HepG2 (cell line): ENCODE results near the gene MAGEA10. TPM values are rescaled to one million over a fixed set of nuclear protein-coding genes. Genes with fewer than 3 reads are reported as not detected.
"Not testable (repeated sequence)": the region's sequence is repeated elsewhere in the genome, so short reads cannot be mapped to it uniquely, and the experiment has no call there.

Experiments
- ATAC-seq: fragments of 200-7000 bp; cut with Tn5 transposase; 3 replicates; pipeline ENCODE4 v1.9.1; 2020; ENCODE audit warnings: mild to moderate bottlenecking, moderate library complexity
- BruUV-seq: library from RNA; stranded (reverse); fragments of 400-500 nt; replicated peaks from 2 replicates; lab custom pipeline; 2021; lab: Mats Ljungman, UMichigan
- CTCF ChIA-PET: fragments of 300-600 bp; formaldehyde crosslinking; extraction: SDS; loops from one replicate; lab custom pipeline; 2021; ENCODE audit warnings: low total read pairs, inconsistent platforms, low intra/inter-chr PET ratio; lab: Yijun Ruan, JAX
- POLR2A ChIA-PET: fragments of 350-600 bp; sonication (Branson Sonifier 250); formaldehyde crosslinking; loops from one replicate; lab custom pipeline; 2020; ENCODE audit warnings: antibody characterized with exemption, inconsistent platforms; lab: Yijun Ruan, JAX
- DNase-seq: peaks from one replicate; pipeline ENCODE4 v3.0.0-alpha.2; 2015; ENCODE audit warnings: low spot score
- FAIRE-seq: peaks from 3 replicates; lab custom pipeline; 2011; peaks lifted over from hg19 to GRCh38; lab: Jason Lieb, UNC
- H2AFZ ChIP-seq: one replicate; pipeline ENCODE4 v1.6.1; 2011; ENCODE audit warnings: low read length, inconsistent platforms
- H3K27ac ChIP-seq: fragments of 300-600 bp; 3 replicates; pipeline ENCODE4 v1.8.0; 2011; ENCODE audit warnings: mixed run types, mild to moderate bottlenecking, mixed read lengths, low read length, inconsistent platforms; ENCODE audit not compliant: insufficient read depth; ENCODE audit errors: extremely low read length
- H3K27me3 ChIP-seq, 2 experiments: fragments of 200-600 bp in 1 of 2; 2 replicates in 1 of 2; 3 replicates in 1 of 2; pipeline versions ENCODE4 v1.6.0 to v1.8.0; 2011; ENCODE audit warnings: low read length in 2 of 2, mild to moderate bottlenecking in 2 of 2, moderate library complexity in 2 of 2, inconsistent platforms in 1 of 2; ENCODE audit not compliant: insufficient read depth in 2 of 2, control insufficient read depth in 1 of 2
- H3K36me3 ChIP-seq, 2 experiments: fragments of 200-600 bp in 1 of 2; replicated peaks in 1 of 2; 2 replicates in 1 of 2; 3 replicates in 1 of 2; pipeline versions ENCODE4 v1.5.1 to v1.8.0; 2011; ENCODE audit warnings: low read length in 2 of 2, inconsistent platforms in 1 of 2; ENCODE audit not compliant: insufficient read depth in 2 of 2, control insufficient read depth in 1 of 2
- H3K4me1 ChIP-seq: 2 replicates; pipeline ENCODE4 v1.5.1; 2012; ENCODE audit warnings: low read length, inconsistent platforms; ENCODE audit not compliant: insufficient read depth
- H3K4me2 ChIP-seq: 2 replicates; pipeline ENCODE4 v1.6.0; 2011; ENCODE audit warnings: low read depth, low read length, inconsistent platforms
- H3K4me3 ChIP-seq, 3 experiments: fragments of 200-600 bp in 1 of 3; sonication (generic), shearing (Covaris generic) in 1 of 3; replicated peaks in 1 of 3; 2 replicates each; pipeline ENCODE4 v1.5.1; 2011 to 2016; ENCODE audit warnings: low read length in 3 of 3, inconsistent platforms in 2 of 3, low read depth in 2 of 3, mild to moderate bottlenecking in 2 of 3, control low read depth in 1 of 3, mixed read lengths in 1 of 3; ENCODE audit not compliant: insufficient read depth in 1 of 3
- H3K79me2 ChIP-seq: one replicate; pipeline ENCODE4 v1.6.1; 2011; ENCODE audit warnings: low read length, inconsistent platforms; ENCODE audit not compliant: insufficient read depth
- H3K9ac ChIP-seq: 2 replicates; pipeline ENCODE4 v1.6.0; 2011; ENCODE audit warnings: mild to moderate bottlenecking, low read depth, low read length, inconsistent platforms; ENCODE audit not compliant: insufficient read depth
- H3K9me3 ChIP-seq: 2 replicates; pipeline ENCODE4 v1.5.1; 2012; ENCODE audit warnings: mild to moderate bottlenecking, low read length
- H4K20me1 ChIP-seq: 2 replicates; pipeline ENCODE4 v1.6.0; 2011; ENCODE audit warnings: inconsistent platforms, mild to moderate bottlenecking, low read length, moderate library complexity; ENCODE audit not compliant: insufficient read depth
- CAMTA2 ChIP-seq: sonication (generic); formaldehyde crosslinking; IDR thresholded peaks from 2 replicates; pipeline ENCODE4 v1.4.0; 2020; ENCODE audit warnings: mild to moderate bottlenecking, missing genetic modification reagents, borderline replicate concordance
- KDM5B ChIP-seq: sonication (generic); formaldehyde crosslinking; IDR thresholded peaks from 2 replicates; pipeline ENCODE4 v1.4.0; 2020; ENCODE audit warnings: missing genetic modification reagents, mild to moderate bottlenecking, borderline replicate concordance
- SSRP1 ChIP-seq: IDR thresholded peaks from 2 replicates; pipeline ENCODE4 v1.6.1; 2016; ENCODE audit warnings: control low read depth
- TFE3 ChIP-seq: IDR thresholded peaks from 2 replicates; pipeline ENCODE4 v1.6.1; 2016
- ZFP90 ChIP-seq: sonication (generic); formaldehyde crosslinking; IDR thresholded peaks from 2 replicates; pipeline ENCODE4 v1.8.0; 2022; ENCODE audit warnings: missing genetic modification reagents, mild to moderate bottlenecking, inconsistent platforms, borderline replicate concordance
- WGBS: methylation state at CpG from one replicate; pipeline ENCODE4 v1.1.6; 2017; ENCODE audit warnings: low lambda C conversion rate; 5-methylcytosine and 5-hydroxymethylcytosine counted together
- in situ Hi-C: cut with HindIII; loops from 2 replicates; pipeline ENCODE4 v1.10.0; 2017; ENCODE audit warnings: low pct_unique_long_range_greater_than_20kb; ENCODE audit not compliant: extremely low pct_ligation_motif_present
- intact Hi-C: fragments of 100-400 bp; cut with micrococcal nuclease; formaldehyde crosslinking; loops from one replicate; pipeline ENCODE4 v1.10.0; 2022; ENCODE audit not compliant: unreplicated experiment
- polyA plus RNA-seq, 8 experiments: library from polyadenylated mRNA; depleted of rRNA in 3 of 8; stranded (reverse) in 7 of 8; unstranded in 1 of 8; fragments of >200 nt; fragmentation: Illumina TruSeq in 4 of 8; extraction: Trizol in 4 of 8; gene quantifications; 2 replicates each; pipeline versions ENCODE4 v1.2.1 to v1.2.3, GENCODE V29; 2011 to 2016; ENCODE audit warnings: low read depth in 4 of 8, missing spikeins in 1 of 8, mixed read lengths in 1 of 8; ENCODE audit not compliant: insufficient read depth in 1 of 8
- total RNA-seq, 5 experiments: library from RNA; depleted of rRNA; stranded (reverse); fragments of >200 nt; fragmentation: Illumina TruSeq; extraction: Trizol; gene quantifications; 2 replicates each; pipeline ENCODE4 v1.2.3, GENCODE V29; 2016; ENCODE audit warnings: low read depth in 1 of 5
- TF ChIP-seq, protein P1 (sequence below): sonication (generic); formaldehyde crosslinking; IDR thresholded peaks from 2 replicates; pipeline ENCODE4 v1.5.0; 2020; ENCODE audit warnings: mild to moderate bottlenecking, missing genetic modification reagents, borderline replicate concordance

MAGEA10 gene
- total and polyA plus RNA-seq, 2 of the 13 experiments (the other 11 are each of a cell fraction or from before 2014, with no cell fraction given), result not detected

- H3K4me1 ChIP-seq, ATAC-seq, H3K9me3 ChIP-seq, BruUV-seq, H2AFZ ChIP-seq, intact Hi-C loops, H3K4me2 ChIP-seq, POLR2A ChIA-PET, FAIRE-seq, CTCF ChIA-PET, H3K27ac ChIP-seq, DNase-seq, H3K79me2 ChIP-seq, H3K4me3 ChIP-seq, in situ Hi-C loops, H3K9ac ChIP-seq, H3K36me3 ChIP-seq, H3K27me3 ChIP-seq, H4K20me1 ChIP-seq: not testable (repeated sequence)
- WGBS, result 23% methylated on average over 4 of the region's 4 CpGs
Measured at GRCh38 chrX:152129069-152129844, 9.1 kb downstream of the MAGEA10 start.

DNA sequence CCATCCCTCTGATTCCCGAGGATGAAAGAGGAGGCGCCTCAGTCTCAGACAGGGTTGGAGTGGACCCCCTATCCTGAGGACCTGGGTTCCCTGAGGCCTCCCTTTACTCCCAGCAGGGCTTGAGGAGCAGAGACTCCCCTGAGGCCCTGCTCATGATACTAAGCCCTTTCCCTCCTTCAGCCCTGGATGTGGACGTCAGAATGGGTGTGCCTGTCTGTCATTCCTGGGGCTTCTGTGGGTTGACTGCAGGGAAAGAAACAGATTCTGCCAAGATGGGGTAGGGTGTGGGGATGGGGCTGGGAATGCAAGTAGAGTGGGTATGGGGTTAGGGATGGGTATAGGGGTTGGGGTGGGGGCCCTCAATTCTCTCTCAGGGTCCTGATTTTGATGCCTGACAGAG is 21.1 kb downstream of the MAGEA10 start:
- no CpG with 5 or more reads among the region's 3 CpGs for WGBS
- no peak overlapping the region for H3K4me2 ChIP-seq
- no TSS peak for BruUV-seq
- in situ Hi-C loops, result no loop called here
- intact Hi-C loops, result no loop called here
- no peak for FAIRE-seq
- CTCF ChIA-PET, result no interaction called here
- no peaks in the 10 kb centered on the region for H3K27me3 ChIP-seq
- H3K27ac ChIP-seq, result no peak overlapping the region
- no peak overlapping the region for H3K4me3 ChIP-seq
- no peak overlapping the region for H2AFZ ChIP-seq
- H3K79me2 ChIP-seq, result no peaks in the 10 kb centered on the region
- H3K9ac ChIP-seq, result no peak overlapping the region
- no peak for DNase-seq
- H3K36me3 ChIP-seq, result no peaks in the 10 kb centered on the region
- H3K4me1 ChIP-seq, result no peaks in the 10 kb centered on the region
- POLR2A ChIA-PET, result no interaction called here
- no peaks in the 10 kb centered on the region for H4K20me1 ChIP-seq
- ATAC-seq, result no peak
- no peaks in the 10 kb centered on the region for H3K9me3 ChIP-seq
- no peak for TF ChIP-seq KDM5B (CRISPR knock-in tag)
- TF ChIP-seq CAMTA2, result no peak
- TF ChIP-seq, protein P1, sequence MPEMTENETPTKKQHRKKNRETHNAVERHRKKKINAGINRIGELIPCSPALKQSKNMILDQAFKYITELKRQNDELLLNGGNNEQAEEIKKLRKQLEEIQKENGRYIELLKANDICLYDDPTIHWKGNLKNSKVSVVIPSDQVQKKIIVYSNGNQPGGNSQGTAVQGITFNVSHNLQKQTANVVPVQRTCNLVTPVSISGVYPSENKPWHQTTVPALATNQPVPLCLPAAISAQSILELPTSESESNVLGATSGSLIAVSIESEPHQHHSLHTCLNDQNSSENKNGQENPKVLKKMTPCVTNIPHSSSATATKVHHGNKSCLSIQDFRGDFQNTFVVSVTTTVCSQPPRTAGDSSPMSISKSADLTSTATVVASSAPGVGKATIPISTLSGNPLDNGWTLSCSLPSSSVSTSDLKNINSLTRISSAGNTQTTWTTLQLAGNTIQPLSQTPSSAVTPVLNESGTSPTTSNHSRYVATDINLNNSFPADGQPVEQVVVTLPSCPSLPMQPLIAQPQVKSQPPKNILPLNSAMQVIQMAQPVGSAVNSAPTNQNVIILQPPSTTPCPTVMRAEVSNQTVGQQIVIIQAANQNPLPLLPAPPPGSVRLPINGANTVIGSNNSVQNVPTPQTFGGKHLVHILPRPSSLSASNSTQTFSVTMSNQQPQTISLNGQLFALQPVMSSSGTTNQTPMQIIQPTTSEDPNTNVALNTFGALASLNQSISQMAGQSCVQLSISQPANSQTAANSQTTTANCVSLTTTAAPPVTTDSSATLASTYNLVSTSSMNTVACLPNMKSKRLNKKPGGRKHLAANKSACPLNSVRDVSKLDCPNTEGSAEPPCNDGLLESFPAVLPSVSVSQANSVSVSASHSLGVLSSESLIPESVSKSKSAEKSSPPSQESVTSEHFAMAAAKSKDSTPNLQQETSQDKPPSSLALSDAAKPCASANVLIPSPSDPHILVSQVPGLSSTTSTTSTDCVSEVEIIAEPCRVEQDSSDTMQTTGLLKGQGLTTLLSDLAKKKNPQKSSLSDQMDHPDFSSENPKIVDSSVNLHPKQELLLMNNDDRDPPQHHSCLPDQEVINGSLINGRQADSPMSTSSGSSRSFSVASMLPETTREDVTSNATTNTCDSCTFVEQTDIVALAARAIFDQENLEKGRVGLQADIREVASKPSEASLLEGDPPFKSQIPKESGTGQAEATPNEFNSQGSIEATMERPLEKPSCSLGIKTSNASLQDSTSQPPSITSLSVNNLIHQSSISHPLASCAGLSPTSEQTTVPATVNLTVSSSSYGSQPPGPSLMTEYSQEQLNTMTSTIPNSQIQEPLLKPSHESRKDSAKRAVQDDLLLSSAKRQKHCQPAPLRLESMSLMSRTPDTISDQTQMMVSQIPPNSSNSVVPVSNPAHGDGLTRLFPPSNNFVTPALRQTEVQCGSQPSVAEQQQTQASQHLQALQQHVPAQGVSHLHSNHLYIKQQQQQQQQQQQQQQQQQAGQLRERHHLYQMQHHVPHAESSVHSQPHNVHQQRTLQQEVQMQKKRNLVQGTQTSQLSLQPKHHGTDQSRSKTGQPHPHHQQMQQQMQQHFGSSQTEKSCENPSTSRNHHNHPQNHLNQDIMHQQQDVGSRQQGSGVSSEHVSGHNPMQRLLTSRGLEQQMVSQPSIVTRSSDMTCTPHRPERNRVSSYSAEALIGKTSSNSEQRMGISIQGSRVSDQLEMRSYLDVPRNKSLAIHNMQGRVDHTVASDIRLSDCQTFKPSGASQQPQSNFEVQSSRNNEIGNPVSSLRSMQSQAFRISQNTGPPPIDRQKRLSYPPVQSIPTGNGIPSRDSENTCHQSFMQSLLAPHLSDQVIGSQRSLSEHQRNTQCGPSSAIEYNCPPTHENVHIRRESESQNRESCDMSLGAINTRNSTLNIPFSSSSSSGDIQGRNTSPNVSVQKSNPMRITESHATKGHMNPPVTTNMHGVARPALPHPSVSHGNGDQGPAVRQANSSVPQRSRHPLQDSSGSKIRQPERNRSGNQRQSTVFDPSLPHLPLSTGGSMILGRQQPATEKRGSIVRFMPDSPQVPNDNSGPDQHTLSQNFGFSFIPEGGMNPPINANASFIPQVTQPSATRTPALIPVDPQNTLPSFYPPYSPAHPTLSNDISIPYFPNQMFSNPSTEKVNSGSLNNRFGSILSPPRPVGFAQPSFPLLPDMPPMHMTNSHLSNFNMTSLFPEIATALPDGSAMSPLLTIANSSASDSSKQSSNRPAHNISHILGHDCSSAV (CRISPR knock-in tag), result no peak
- TF ChIP-seq SSRP1, result no peak
- TF ChIP-seq TFE3 (CRISPR knock-in tag), result no peak
- TF ChIP-seq ZFP90 (CRISPR knock-in tag), result no peak
